Keratinocyte (primary cell): Measurements from ENCODE around the gene SCRN2. TPM values are rescaled to one million over a fixed set of nuclear protein-coding genes. Genes with fewer than 3 reads are reported as not detected.

Source experiments
- DNase-seq: peaks from one replicate; pipeline ENCODE4 v3.0.0-alpha.2; 2011; ENCODE audit warnings: low read depth, missing footprints, low spot score
- FAIRE-seq: peaks from 2 replicates; lab custom pipeline; 2011; peaks lifted over from hg19 to GRCh38; lab: Jason Lieb, UNC
- H2AFZ ChIP-seq: 2 replicates; pipeline ENCODE4 v1.6.0; 2012; ENCODE audit warnings: low read length, control low read depth, inconsistent platforms; ENCODE audit not compliant: control insufficient read depth
- H3K27ac ChIP-seq: 2 replicates; pipeline ENCODE4 v1.5.1; 2011; ENCODE audit warnings: low read length; ENCODE audit not compliant: control insufficient read depth, insufficient read depth
- H3K27me3 ChIP-seq: 3 replicates; pipeline ENCODE4 v1.6.0; 2011; ENCODE audit warnings: low read length; ENCODE audit not compliant: control insufficient read depth, insufficient read depth; ENCODE audit errors: extremely low read depth
- H3K36me3 ChIP-seq, 2 experiments: 2 replicates in 1 of 2; 3 replicates in 1 of 2; pipeline ENCODE4 v1.5.1; 2011; ENCODE audit warnings: low read length in 2 of 2, mild to moderate bottlenecking in 1 of 2; ENCODE audit not compliant: control insufficient read depth in 2 of 2, insufficient read depth in 2 of 2; ENCODE audit errors: extremely low read depth in 1 of 2
- H3K4me1 ChIP-seq: 3 replicates; pipeline ENCODE4 v1.5.1; 2011; ENCODE audit warnings: low read length; ENCODE audit not compliant: control insufficient read depth, insufficient read depth; ENCODE audit errors: extremely low read depth
- H3K4me2 ChIP-seq: 3 replicates; pipeline ENCODE4 v1.6.0; 2011; ENCODE audit warnings: low read depth, low read length; ENCODE audit not compliant: control insufficient read depth, insufficient read depth; ENCODE audit errors: extremely low read depth
- H3K4me3 ChIP-seq, 3 experiments: fragments of 200-600 bp in 1 of 3; sonication (generic) in 1 of 3; 2 replicates in 2 of 3; 3 replicates in 1 of 3; pipeline ENCODE4 v1.5.1; 2011 to 2016; ENCODE audit warnings: low read length in 3 of 3, mild to moderate bottlenecking in 3 of 3, control low read depth in 2 of 3, inconsistent platforms in 1 of 3, low read depth in 1 of 3, mixed read lengths in 1 of 3, mixed run types in 1 of 3, moderate library complexity in 1 of 3; ENCODE audit not compliant: control insufficient read depth in 2 of 3, insufficient read depth in 2 of 3; ENCODE audit errors: extremely low read depth in 1 of 3
- H3K79me2 ChIP-seq: 2 replicates; pipeline ENCODE4 v1.6.0; 2012; ENCODE audit warnings: low read length; ENCODE audit not compliant: control insufficient read depth, insufficient read depth
- H3K9ac ChIP-seq: 3 replicates; pipeline ENCODE4 v1.6.0; 2011; ENCODE audit warnings: low read length; ENCODE audit not compliant: control insufficient read depth, insufficient read depth; ENCODE audit errors: extremely low read depth
- H3K9me1 ChIP-seq: 3 replicates; pipeline ENCODE4 v1.6.0; 2011; ENCODE audit warnings: low read length; ENCODE audit not compliant: control insufficient read depth, insufficient read depth; ENCODE audit errors: extremely low read depth
- H3K9me3 ChIP-seq: 2 replicates; pipeline ENCODE4 v1.5.1; 2012; ENCODE audit warnings: low read depth, low read length; ENCODE audit not compliant: control insufficient read depth
- H4K20me1 ChIP-seq: 3 replicates; pipeline ENCODE4 v1.6.0; 2011; ENCODE audit warnings: low read length; ENCODE audit not compliant: control insufficient read depth, insufficient read depth; ENCODE audit errors: extremely low read depth
- CTCF ChIP-seq, 3 experiments: IDR thresholded peaks in 1 of 3; conservative IDR thresholded peaks in 1 of 3; optimal IDR thresholded peaks in 1 of 3; 2 replicates in 2 of 3; 3 replicates in 1 of 3; pipeline versions ENCODE3 to v1.5.1; 2011; ENCODE audit warnings: low read length in 3 of 3, mild to moderate bottlenecking in 3 of 3, moderate library complexity in 2 of 3, control low read depth in 1 of 3, inconsistent platforms in 1 of 3; ENCODE audit not compliant: insufficient read depth in 2 of 3; ENCODE audit errors: extremely low read depth in 1 of 3
- EZH2 ChIP-seq: IDR thresholded peaks from one replicate; pipeline ENCODE4 v1.6.1; 2012; ENCODE audit warnings: inconsistent platforms, mild to moderate bottlenecking, low read length, moderate library complexity
- dilution Hi-C: fragments of 300-500 bp; cut with MboI; formaldehyde crosslinking; loops from one replicate; pipeline ENCODE4 v1.7.0; 2020; ENCODE audit warnings: low sequenced_read_pairs; ENCODE audit not compliant: extremely low pct_ligation_motif_present
- polyA plus RNA-seq, 5 experiments: library from polyadenylated mRNA; depleted of rRNA in 3 of 5; stranded (reverse) in 3 of 5; stranded (forward) in 1 of 5; unstranded in 1 of 5; fragments of >200 nt; gene quantifications; 1 replicate in 1 of 5; 2 replicates in 3 of 5; 3 replicates in 1 of 5; pipeline versions ENCODE4 v1.2.1 to v1.2.3, GENCODE V29; 2011 to 2012; ENCODE audit warnings: missing spikeins in 2 of 5, low read depth in 1 of 5, low replicate concordance in 1 of 5

The SCRN2 gene
- polyA plus RNA-seq, 1 donor (not counting 4 experiments of a cell fraction or from before 2014, with no cell fraction given), result 17.1 TPM

GRCh38 chr17:47850692-47851573 is 9.9 kb upstream of the SCRN2 start, which contains the start of gene SP6:
TSS of gene SP6 (minus strand) at chr17:47851163. CDS start at chr17:47848429, 2,734 bp downstream.
- dilution Hi-C loops, result no loop called here
- H3K9ac ChIP-seq, result peak within 1 kb of the TSS; percentile 72
- FAIRE-seq, result peak; percentile 32

GRCh38 chr17:47850373-47850691 is 9.3 kb upstream of the SCRN2 start:
- peaks cover 36% of the 10 kb centered on the region for H3K27me3 ChIP-seq
- no peak for FAIRE-seq

More at GRCh38 chr17:47850692-47851573, 9.9 kb upstream of the SCRN2 start, which contains the start of gene SP6:
- H3K27me3 ChIP-seq, result peaks cover 42% of the 10 kb centered on the region
- H3K9me3 ChIP-seq, result no peaks in the 10 kb centered on the region
- H3K79me2 ChIP-seq, result peaks cover 2% of the 10 kb centered on the region
- peak within 1 kb of the TSS; percentile 72 to 74 (median 73) for H3K4me3 ChIP-seq
- H3K4me2 ChIP-seq, result peak within 1 kb of the TSS; percentile 79
- peak within 1 kb of the TSS; percentile 41 for H3K27ac ChIP-seq
- H2AFZ ChIP-seq, result peak within 1 kb of the TSS; percentile 81
- no peaks in the 10 kb centered on the region for H3K9me1 ChIP-seq
- H3K4me1 ChIP-seq, result peaks cover 35% of the 10 kb centered on the region
- TF ChIP-seq CTCF (optimal IDR thresholded peaks at IDR 0.05 in 1 of 3, IDR thresholded peaks at IDR 0.05 in 1 of 3, conservative IDR thresholded peaks at IDR 0.05 in 1 of 3; ENCODE audit: extremely low read depth in 1 of 3, insufficient read depth in 2 of 3, low read length in 3 of 3), result peak in 2 of 3 experiments; percentile 45 to 49
- TF ChIP-seq EZH2, result no peak
- H3K36me3 ChIP-seq, result peaks cover 0 to 1% of the 10 kb centered on the region in 2 experiments
- no peaks in the 10 kb centered on the region for H4K20me1 ChIP-seq
- DNase-seq, result no peak

More at GRCh38 chr17:47850373-47850691, 9.3 kb upstream of the SCRN2 start:
- no peaks in the 10 kb centered on the region for H3K9me1 ChIP-seq
- TF ChIP-seq EZH2 (no peak), CTCF (optimal IDR thresholded peaks at IDR 0.05 in 1 of 3, IDR thresholded peaks at IDR 0.05 in 1 of 3, conservative IDR thresholded peaks at IDR 0.05 in 1 of 3; ENCODE audit: extremely low read depth in 1 of 3, insufficient read depth in 2 of 3, low read length in 3 of 3) (no peak)
- H4K20me1 ChIP-seq, result no peaks in the 10 kb centered on the region
- peak overlapping the region; percentile 72 to 74 (median 73) for H3K4me3 ChIP-seq
- H3K79me2 ChIP-seq, result peaks cover 2% of the 10 kb centered on the region
- peaks cover 0 to 1% of the 10 kb centered on the region in 2 experiments for H3K36me3 ChIP-seq
- no peak for DNase-seq
- H3K4me1 ChIP-seq, result peaks cover 35% of the 10 kb centered on the region
- H2AFZ ChIP-seq, result peak overlapping the region; percentile 71
- dilution Hi-C loops, result no loop called here
- H3K9me3 ChIP-seq, result no peaks in the 10 kb centered on the region
- H3K27ac ChIP-seq, result peak overlapping the region; percentile 41
- peak overlapping the region; percentile 70 for H3K4me2 ChIP-seq
- H3K9ac ChIP-seq, result peak overlapping the region; percentile 72
